NCI-H2196 treated with DMSO at 0.1 percent for 48 hours (cell line): ENCODE measurements around the gene KIF20A.
"Not testable (repeated sequence)": the region's sequence is repeated elsewhere in the genome, so short reads cannot be mapped to it uniquely, and the experiment has no call there.

Source experiments
- DNase-seq: peaks from one replicate; lab custom pipeline; 2025; ENCODE audit not compliant: unreplicated experiment; lab: John Stamatoyannopoulos, UW

The KIF20A gene

GRCh38 chr5:138182808-138183207 lies 3.9 kb downstream of the KIF20A start:
- no peak for DNase-seq

DNA sequence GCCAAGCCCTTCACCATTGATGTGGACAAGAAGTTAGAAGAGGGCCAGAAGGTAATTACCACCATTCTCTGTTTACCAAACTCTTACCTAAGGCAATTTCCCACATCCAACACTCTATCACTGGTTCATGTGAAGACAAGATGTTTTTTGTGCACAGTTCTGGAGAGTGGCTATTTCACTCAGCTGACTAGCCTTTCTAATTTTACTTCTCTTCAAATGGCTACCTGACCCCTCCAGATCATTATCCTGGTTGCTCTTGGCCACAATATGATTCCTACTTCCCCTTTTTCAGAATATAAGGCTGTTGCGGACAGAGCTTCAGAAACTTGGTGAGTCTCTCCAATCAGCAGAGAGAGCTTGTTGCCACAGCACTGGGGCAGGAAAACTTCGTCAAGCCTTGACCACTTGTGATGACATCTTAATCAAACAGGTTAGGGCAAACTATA lies 7.1 kb downstream of the KIF20A start:
- DNase-seq = no peak

- no peak for DNase-seq
Observed at GRCh38 chr5:138188626-138189025, 9.7 kb downstream of the KIF20A start.

- DNase-seq = no peak
Observed at GRCh38 chr5:138192826-138193225, 13.9 kb downstream of the KIF20A start.

DNA sequence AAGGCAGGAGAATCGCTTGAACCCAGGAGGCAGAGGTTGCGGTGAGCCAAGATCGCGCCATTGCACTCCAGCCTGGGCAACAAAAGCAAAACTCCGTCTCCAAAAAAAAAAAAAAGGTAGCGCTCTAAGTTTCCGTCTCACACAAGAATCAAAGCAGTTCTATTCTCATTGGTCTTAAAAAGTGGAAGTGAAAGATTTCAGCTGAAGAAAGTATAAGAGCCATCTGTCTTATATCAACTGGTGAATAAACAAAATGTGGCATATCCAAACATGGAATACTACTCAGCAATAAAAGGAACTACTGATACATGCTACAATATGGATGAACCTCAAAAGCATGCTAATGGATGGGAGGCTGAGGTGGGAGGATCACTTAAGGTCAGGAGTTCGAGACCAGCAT lies 14.9 kb downstream of the KIF20A start:
- DNase-seq = not testable (repeated sequence)

- no peak for DNase-seq
Observed at GRCh38 chr5:138210985-138211384, 32.1 kb downstream of the KIF20A start.

- no peak for DNase-seq
Observed at GRCh38 chr5:138212828-138213160, 33.9 kb downstream of the KIF20A start.

GRCh38 chr5:138213161-138214029 lies 34.5 kb downstream of the KIF20A start, which contains the start of gene CDC23:
Gene CDC23, minus strand, starts transcription at chr5:138213323. Its CDS starts 11 bp downstream, at chr5:138213312.
- peak; percentile 94 for DNase-seq

GRCh38 chr5:138216799-138217198 lies 37.9 kb downstream of the KIF20A start:
- DNase-seq = no peak

DNA sequence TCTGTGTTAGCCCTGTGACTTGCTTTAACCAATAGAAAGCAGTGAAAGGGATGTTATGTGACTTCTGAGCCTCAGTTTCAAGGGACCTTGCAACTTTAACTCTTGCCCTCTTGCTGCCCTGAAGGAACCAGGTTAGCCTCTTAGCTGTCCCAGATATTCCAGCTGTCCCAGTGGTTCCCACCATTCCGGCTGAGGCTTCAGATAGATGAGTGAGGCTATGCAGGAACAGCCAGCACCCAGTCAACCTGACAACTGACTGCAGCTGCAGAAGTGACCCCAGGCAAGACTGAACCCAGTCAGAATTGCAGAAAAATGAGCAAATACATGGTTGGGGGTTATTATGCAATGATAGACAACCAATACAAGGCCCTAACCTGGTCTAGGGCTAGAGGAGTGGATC lies 44.6 kb downstream of the KIF20A start:
- no peak for DNase-seq

- DNase-seq = no peak
Observed at GRCh38 chr5:138224712-138225111, 45.8 kb downstream of the KIF20A start.

DNA sequence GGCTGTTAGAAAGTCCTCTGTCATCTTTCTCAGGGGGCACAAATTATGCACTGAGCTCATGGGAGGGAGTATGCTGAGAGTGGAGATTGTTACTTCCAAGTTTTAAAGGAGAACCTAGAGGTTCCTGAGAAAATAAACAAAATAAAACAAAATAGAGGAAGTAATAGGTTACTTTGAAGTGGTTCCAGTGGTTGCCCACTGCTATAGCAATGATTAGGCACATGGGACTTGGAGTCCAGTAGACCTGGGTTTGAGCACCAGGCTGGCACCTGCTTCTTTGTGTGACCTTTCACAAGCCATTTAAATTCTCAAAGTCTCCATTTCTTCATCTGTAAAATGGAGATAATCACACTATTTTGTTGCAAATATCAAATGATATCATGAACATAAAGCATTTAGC lies 48.0 kb downstream of the KIF20A start:
- DNase-seq = no peak

- no peak for DNase-seq
Observed at GRCh38 chr5:138229387-138229786, 50.5 kb downstream of the KIF20A start.

- DNase-seq = no peak
Observed at GRCh38 chr5:138230261-138230660, 51.3 kb downstream of the KIF20A start.

- no peak for DNase-seq
Observed at GRCh38 chr5:138230981-138231589, 52.2 kb downstream of the KIF20A start.

DNA sequence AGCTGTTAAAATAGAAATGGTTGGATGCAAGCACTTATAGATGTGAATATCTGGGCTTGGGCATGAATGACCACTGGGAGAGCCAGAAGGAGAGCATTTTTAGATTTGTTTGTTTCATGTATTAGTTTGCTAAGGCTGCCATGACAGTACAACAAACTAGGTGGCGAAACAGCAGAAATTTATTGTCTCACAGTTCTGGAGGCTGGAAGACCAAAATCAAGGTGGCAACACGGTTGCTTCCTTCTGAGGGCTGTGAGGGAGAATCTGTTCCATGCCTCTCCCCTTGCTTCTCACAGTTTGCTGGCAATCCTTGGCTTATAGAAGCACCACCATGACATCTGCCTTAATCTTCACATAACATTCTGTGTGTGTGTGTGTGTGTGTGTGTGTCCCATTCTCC lies 54.4 kb downstream of the KIF20A start:
- no peak for DNase-seq

DNA sequence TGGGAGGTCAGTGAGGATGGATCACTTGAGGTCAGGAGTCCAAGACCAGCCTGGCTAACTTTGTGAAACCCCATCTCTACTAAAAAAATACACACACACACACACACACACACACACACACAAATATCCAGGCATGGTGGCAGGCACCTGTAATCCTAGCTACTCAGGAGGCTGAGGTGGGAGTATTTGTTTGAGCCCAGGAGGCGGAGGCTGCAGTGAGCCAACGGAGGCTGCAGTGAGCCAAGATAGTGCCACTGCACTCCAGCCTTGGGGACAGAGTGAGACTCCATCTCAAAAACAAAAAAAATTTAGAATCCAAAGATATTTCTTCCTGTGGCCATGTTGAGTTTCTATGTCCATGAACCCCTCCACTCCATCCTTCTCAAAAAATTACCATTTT lies 55.7 kb downstream of the KIF20A start:
- DNase-seq = no peak
